ENCODE results near the gene HNRNPLL. TPM values are rescaled to one million over a fixed set of nuclear protein-coding genes. Genes with fewer than 3 reads are reported as not detected.

HNRNPLL gene
- total and polyA plus RNA-seq, 2 of the 13 experiments (the other 11 are each of a cell fraction or from before 2014, with no cell fraction given): 49.4 to 103 TPM

DNA sequence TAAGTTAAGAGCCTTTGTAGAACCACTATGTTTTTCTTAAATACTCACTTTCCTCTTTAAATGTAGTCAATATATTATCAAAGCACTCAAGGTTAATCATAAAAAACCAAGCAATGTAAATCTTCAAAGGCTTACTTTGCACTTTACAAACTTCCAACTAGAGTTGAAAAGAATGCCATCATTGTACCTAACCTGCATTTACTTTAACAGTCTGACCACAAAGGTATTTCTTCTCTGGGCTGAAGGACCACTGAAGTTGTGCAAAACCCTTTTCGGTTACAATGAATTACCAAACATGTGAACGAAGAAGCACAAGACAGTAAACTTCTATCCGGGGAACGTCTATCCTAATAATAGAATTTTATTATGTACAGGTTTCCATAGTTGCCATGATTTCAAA is 3.0 kb downstream of the HNRNPLL start (continued):
- TF ChIP-seq TBX3 (IDR thresholded peaks at IDR 0.05; ENCODE audit: borderline replicate concordance): peak; percentile 61; the same call in 1 of the 2 replicates
- no peak for TF ChIP-seq IKZF5 (CRISPR knock-in tag; IDR thresholded peaks at IDR 0.05)
- no peak; the same call in 1 of the 2 replicates for TF ChIP-seq KDM5A (IDR thresholded peaks at IDR 0.05; ENCODE audit: borderline replicate concordance, low read length)
- TF ChIP-seq MIXL1 (CRISPR knock-in tag; IDR thresholded peaks at IDR 0.05): no peak
- TF ChIP-seq PHB2 (IDR thresholded peaks at IDR 0.05; ENCODE audit: partially characterized antibody): no peak
- TF ChIP-seq TFE3 (CRISPR knock-in tag; IDR thresholded peaks at IDR 0.05): 0 out of 2 replicates have a peak, but pooled peaks have one; percentile 31
- TF ChIP-seq ZNF17 (CRISPR knock-in tag; IDR thresholded peaks at IDR 0.05): no peak
- 0 out of 2 replicates have a peak, but pooled peaks have one; percentile 31 for TF ChIP-seq ZSCAN29 (CRISPR knock-in tag; conservative IDR thresholded peaks at IDR 0.05)
- TF ChIP-seq NONO (IDR thresholded peaks at IDR 0.05): no peak
- TF ChIP-seq NONO (CRISPR knock-in tag; conservative IDR thresholded peaks at IDR 0.05): 0 out of 2 replicates have a peak, but pooled peaks have one; percentile 24
- TF ChIP-seq ZBTB21 (CRISPR knock-in tag; IDR thresholded peaks at IDR 0.05): no peak
- no peak for TF ChIP-seq ZNF576 (CRISPR knock-in tag; IDR thresholded peaks at IDR 0.05)
- no peak for TF ChIP-seq KLF9 (CRISPR knock-in tag; IDR thresholded peaks at IDR 0.05; ENCODE audit: low read depth)
- 0 out of 2 replicates have a peak, but pooled peaks have one; percentile 18 for TF ChIP-seq GFI1 (CRISPR knock-in tag; IDR thresholded peaks at IDR 0.05; ENCODE audit: borderline replicate concordance)
- no peak for TF ChIP-seq NCOA1 (CRISPR knock-in tag; IDR thresholded peaks at IDR 0.05)
- TF ChIP-seq MTF1 (CRISPR knock-in tag; IDR thresholded peaks at IDR 0.05): no peak
- TF ChIP-seq KDM2A (CRISPR knock-in tag; IDR thresholded peaks at IDR 0.05; ENCODE audit: borderline replicate concordance, low read depth): no peak
- peak; percentile 78; the same call in 1 of the 2 replicates for TF ChIP-seq NCOR1 (IDR thresholded peaks at IDR 0.05; ENCODE audit: borderline replicate concordance, low read length)
- peak; percentile 40; the same call in 1 of the 2 replicates for TF ChIP-seq ZNF792 (CRISPR knock-in tag; IDR thresholded peaks at IDR 0.05)
- TF ChIP-seq MTF2 (CRISPR knock-in tag; IDR thresholded peaks at IDR 0.05; ENCODE audit: borderline replicate concordance): no peak
- no peak for TF ChIP-seq ZNF546 (CRISPR knock-in tag; conservative IDR thresholded peaks at IDR 0.05)
- TF ChIP-seq MATR3 (CRISPR knock-in tag; IDR thresholded peaks at IDR 0.05): no peak
- TF ChIP-seq HOXA5 (CRISPR knock-in tag; IDR thresholded peaks at IDR 0.05): no peak
- TF ChIP-seq BCL3 (CRISPR knock-in tag; IDR thresholded peaks at IDR 0.05): no peak
- TF ChIP-seq, protein P1, sequence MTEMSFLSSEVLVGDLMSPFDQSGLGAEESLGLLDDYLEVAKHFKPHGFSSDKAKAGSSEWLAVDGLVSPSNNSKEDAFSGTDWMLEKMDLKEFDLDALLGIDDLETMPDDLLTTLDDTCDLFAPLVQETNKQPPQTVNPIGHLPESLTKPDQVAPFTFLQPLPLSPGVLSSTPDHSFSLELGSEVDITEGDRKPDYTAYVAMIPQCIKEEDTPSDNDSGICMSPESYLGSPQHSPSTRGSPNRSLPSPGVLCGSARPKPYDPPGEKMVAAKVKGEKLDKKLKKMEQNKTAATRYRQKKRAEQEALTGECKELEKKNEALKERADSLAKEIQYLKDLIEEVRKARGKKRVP (CRISPR knock-in tag; IDR thresholded peaks at IDR 0.05): peak in 1 of 2 experiments; percentile 63; a peak in 1 of 4 replicates
- TF ChIP-seq MED1 (CRISPR knock-in tag; IDR thresholded peaks at IDR 0.05): peak; percentile 63
- TF ChIP-seq TBP (CRISPR knock-in tag; IDR thresholded peaks at IDR 0.05): no peak
- no peak for TF ChIP-seq ZNF598 (CRISPR knock-in tag; IDR thresholded peaks at IDR 0.05; ENCODE audit: borderline replicate concordance)
- no peak for TF ChIP-seq SOX6 (IDR thresholded peaks at IDR 0.05)
- TF ChIP-seq SOX6 (CRISPR knock-in tag; IDR thresholded peaks at IDR 0.05): peak; percentile 85
